Endothelial cell of umbilical vein (primary cell): ENCODE measurements around the gene HTR3B. TPM values are rescaled to one million over a fixed set of nuclear protein-coding genes. Genes with fewer than 3 reads are reported as not detected.

ENCODE experiments used
- BruUV-seq: library from RNA; stranded (reverse); fragments of 400-500 nt; replicated peaks from 2 replicates; lab custom pipeline; 2021; lab: Mats Ljungman, UMichigan
- CTCF ChIA-PET: fragments of 300-600, 350-600 bp; sonication (Branson Sonifier 250); formaldehyde crosslinking; loops from one replicate; lab custom pipeline; 2021; ENCODE audit warnings: antibody characterized with exemption, inconsistent platforms; lab: Charles Lee
- POLR2A ChIA-PET: fragments of 300-600, 350-600 bp; sonication (Branson Sonifier 250); formaldehyde crosslinking; loops from one replicate; lab custom pipeline; 2021; ENCODE audit warnings: antibody characterized with exemption, inconsistent platforms; lab: Charles Lee
- DNase-seq: peaks from one replicate; pipeline ENCODE4 v3.0.0-alpha.2; 2011; ENCODE audit warnings: low read depth, low spot score
- FAIRE-seq: peaks from 2 replicates; lab custom pipeline; 2011; peaks lifted over from hg19 to GRCh38; lab: Jason Lieb, UNC
- H2AFZ ChIP-seq: 2 replicates; pipeline ENCODE4 v1.6.0; 2012; ENCODE audit warnings: low read depth, low read length, control low read depth, inconsistent platforms
- H3K27ac ChIP-seq: 2 replicates; pipeline ENCODE4 v1.5.1; 2011; ENCODE audit warnings: low read depth, mild to moderate bottlenecking, control low read depth, low read length, moderate library complexity; ENCODE audit not compliant: insufficient read depth
- H3K27me3 ChIP-seq, 2 experiments: 2 replicates each; pipeline versions ENCODE4 v1.6.0 to v1.6.1; 2011; ENCODE audit warnings: low read length in 2 of 2, mixed read lengths in 1 of 2; ENCODE audit not compliant: control insufficient read depth in 2 of 2, insufficient read depth in 2 of 2
- H3K36me3 ChIP-seq, 2 experiments: 2 replicates in 1 of 2; 3 replicates in 1 of 2; pipeline ENCODE4 v1.5.1; 2011; ENCODE audit warnings: low read length in 2 of 2, mild to moderate bottlenecking in 1 of 2, moderate library complexity in 1 of 2; ENCODE audit not compliant: control insufficient read depth in 2 of 2, insufficient read depth in 2 of 2; ENCODE audit errors: extremely low read depth in 1 of 2
- H3K4me1 ChIP-seq: 3 replicates; pipeline ENCODE4 v1.5.1; 2011; ENCODE audit warnings: mild to moderate bottlenecking, low read length; ENCODE audit not compliant: control insufficient read depth, insufficient read depth; ENCODE audit errors: extremely low read depth
- H3K4me2 ChIP-seq: 2 replicates; pipeline ENCODE4 v1.6.1; 2011; ENCODE audit warnings: low read length, control low read depth, mixed read lengths; ENCODE audit not compliant: insufficient read depth
- H3K4me3 ChIP-seq, 3 experiments: fragments of 200-600 bp in 1 of 3; sonication (generic), shearing (Covaris generic) in 1 of 3; replicated peaks in 1 of 3; 2 replicates each; pipeline ENCODE4 v1.5.1; 2011 to 2016; ENCODE audit warnings: control low read depth in 3 of 3, low read length in 3 of 3, mild to moderate bottlenecking in 2 of 3, inconsistent platforms in 1 of 3, low read depth in 1 of 3, moderate library complexity in 1 of 3; ENCODE audit not compliant: insufficient read depth in 1 of 3
- H3K79me2 ChIP-seq: 2 replicates; pipeline ENCODE4 v1.6.0; 2012; ENCODE audit warnings: low read length, inconsistent platforms; ENCODE audit not compliant: control insufficient read depth, insufficient read depth
- H3K9ac ChIP-seq: replicated peaks from 2 replicates; pipeline ENCODE3; 2011; ENCODE audit warnings: low read length, control low read depth; ENCODE audit not compliant: insufficient read depth; ENCODE audit errors: extremely low read depth
- H3K9me1 ChIP-seq: replicated peaks from 3 replicates; pipeline ENCODE4 v1.6.0; 2011; ENCODE audit warnings: mild to moderate bottlenecking, low read length; ENCODE audit not compliant: control insufficient read depth, insufficient read depth; ENCODE audit errors: extremely low read depth
- H3K9me3 ChIP-seq: replicated peaks from 2 replicates; pipeline ENCODE4 v1.5.1; 2012; ENCODE audit warnings: low read length, inconsistent platforms; ENCODE audit not compliant: control insufficient read depth, insufficient read depth
- H4K20me1 ChIP-seq: replicated peaks from 2 replicates; pipeline ENCODE3; 2011; ENCODE audit warnings: mild to moderate bottlenecking, low read length; ENCODE audit not compliant: control insufficient read depth, insufficient read depth; ENCODE audit errors: extremely low read depth
- EZH2 ChIP-seq: IDR thresholded peaks from 2 replicates; pipeline ENCODE4 v1.6.1; 2012; ENCODE audit warnings: borderline replicate concordance, low read depth, mild to moderate bottlenecking, moderate library complexity, low read length, inconsistent platforms; ENCODE audit not compliant: severe bottlenecking
- FOS ChIP-seq: IDR thresholded peaks from 2 replicates; pipeline ENCODE4 v1.6.1; 2011; ENCODE audit warnings: mild to moderate bottlenecking, low read length, moderate library complexity, borderline replicate concordance; ENCODE audit not compliant: insufficient read depth
- GATA2 ChIP-seq: IDR thresholded peaks from 2 replicates; pipeline ENCODE4 v1.7.0; 2011; ENCODE audit warnings: low read depth, mild to moderate bottlenecking, moderate library complexity, mixed read lengths, low read length; ENCODE audit not compliant: insufficient read length, insufficient read depth
- JUN ChIP-seq: IDR thresholded peaks from 2 replicates; pipeline ENCODE4 v1.6.1; 2011; ENCODE audit warnings: borderline replicate concordance, low read depth; ENCODE audit not compliant: insufficient read length, insufficient read depth
- MYC ChIP-seq: IDR thresholded peaks from one replicate; pipeline ENCODE4 v1.6.1; 2011; ENCODE audit warnings: mild to moderate bottlenecking, low read depth, low read length
- POLR2A ChIP-seq: IDR thresholded peaks from 2 replicates; pipeline ENCODE4 v1.6.1; 2012; ENCODE audit warnings: low read depth, mild to moderate bottlenecking, control low read depth, low read length
- POLR2AphosphoS5 ChIP-seq: IDR thresholded peaks from 2 replicates; pipeline ENCODE4 v1.6.1; 2012; ENCODE audit warnings: low read depth, mild to moderate bottlenecking, control low read depth, low read length, moderate library complexity; ENCODE audit not compliant: insufficient read depth
- dilution Hi-C: fragments of 300-500 bp; cut with MboI; formaldehyde crosslinking; loops from one replicate; pipeline ENCODE4 v1.15.0; 2019; ENCODE audit warnings: low sequenced_read_pairs; ENCODE audit not compliant: extremely low pct_ligation_motif_present
- intact Hi-C: fragments of 100-400 bp; cut with micrococcal nuclease; formaldehyde crosslinking; loops from one replicate; pipeline ENCODE4 v1.10.0; 2022
- polyA plus RNA-seq, 4 experiments: library from polyadenylated mRNA; depleted of rRNA in 3 of 4; stranded (reverse) in 3 of 4; unstranded in 1 of 4; fragments of >200 nt; gene quantifications; 2 replicates each; pipeline versions ENCODE4 v1.2.1 to v1.2.3, GENCODE V29; 2011 to 2012; ENCODE audit warnings: missing spikeins in 1 of 4
- total RNA-seq: library from RNA; stranded (reverse); gene quantifications from 2 replicates; pipeline ENCODE4 v1.2.3, GENCODE V29; 2021
- TF ChIP-seq, protein P1 (sequence below), 2 donors: IDR thresholded peaks; 1 replicate in 1 of 2; 2 replicates in 1 of 2; pipeline ENCODE4 v1.5.1; 2011; ENCODE audit warnings: low read length in 2 of 2, mild to moderate bottlenecking in 2 of 2, moderate library complexity in 2 of 2, control low read depth in 1 of 2, inconsistent platforms in 1 of 2, low read depth in 1 of 2; ENCODE audit not compliant: insufficient read depth in 1 of 2; ENCODE audit errors: extremely low read depth in 1 of 2
- TF ChIP-seq, protein P2 (sequence below): IDR thresholded peaks from 2 replicates; pipeline ENCODE4 v1.6.1; 2011; ENCODE audit not compliant: insufficient read depth, insufficient read length

The HTR3B gene
- total and polyA plus RNA-seq, 2 donors (not counting 3 experiments of a cell fraction or from before 2014, with no cell fraction given) = not detected

DNA sequence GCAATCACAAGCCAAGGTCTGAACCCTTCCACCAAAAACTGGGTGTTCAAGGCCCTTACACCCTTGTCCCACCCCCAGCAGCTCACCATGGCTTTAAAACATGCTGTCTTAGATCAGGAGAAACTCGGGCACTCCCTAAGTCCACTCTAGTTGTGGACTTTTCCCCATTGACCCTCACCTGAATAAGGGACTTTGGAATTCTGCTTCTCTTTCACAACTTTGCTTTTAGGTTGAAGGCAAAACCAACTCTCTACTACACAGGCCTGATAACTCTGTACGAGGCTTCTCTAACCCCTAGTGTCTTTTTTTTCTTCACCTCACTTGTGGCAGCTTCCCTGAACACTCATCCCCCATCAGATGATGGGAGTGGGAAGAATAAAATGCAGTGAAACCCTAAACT, 85.3 kb downstream of the HTR3B start:
- POLR2A ChIA-PET = no interaction called here
- intact Hi-C loops = loop anchor here (2.0 to 5.0 kb wide), 2 partner anchors 93 to 183 kb away; no protein-coding TSS in a partner anchor
- peaks cover 0 to 4% of the 10 kb centered on the region in 2 experiments for H3K27me3 ChIP-seq
- H3K27ac ChIP-seq = no peak overlapping the region
- no peaks in the 10 kb centered on the region for H3K79me2 ChIP-seq
- TF ChIP-seq, protein P1, sequence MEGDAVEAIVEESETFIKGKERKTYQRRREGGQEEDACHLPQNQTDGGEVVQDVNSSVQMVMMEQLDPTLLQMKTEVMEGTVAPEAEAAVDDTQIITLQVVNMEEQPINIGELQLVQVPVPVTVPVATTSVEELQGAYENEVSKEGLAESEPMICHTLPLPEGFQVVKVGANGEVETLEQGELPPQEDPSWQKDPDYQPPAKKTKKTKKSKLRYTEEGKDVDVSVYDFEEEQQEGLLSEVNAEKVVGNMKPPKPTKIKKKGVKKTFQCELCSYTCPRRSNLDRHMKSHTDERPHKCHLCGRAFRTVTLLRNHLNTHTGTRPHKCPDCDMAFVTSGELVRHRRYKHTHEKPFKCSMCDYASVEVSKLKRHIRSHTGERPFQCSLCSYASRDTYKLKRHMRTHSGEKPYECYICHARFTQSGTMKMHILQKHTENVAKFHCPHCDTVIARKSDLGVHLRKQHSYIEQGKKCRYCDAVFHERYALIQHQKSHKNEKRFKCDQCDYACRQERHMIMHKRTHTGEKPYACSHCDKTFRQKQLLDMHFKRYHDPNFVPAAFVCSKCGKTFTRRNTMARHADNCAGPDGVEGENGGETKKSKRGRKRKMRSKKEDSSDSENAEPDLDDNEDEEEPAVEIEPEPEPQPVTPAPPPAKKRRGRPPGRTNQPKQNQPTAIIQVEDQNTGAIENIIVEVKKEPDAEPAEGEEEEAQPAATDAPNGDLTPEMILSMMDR (IDR thresholded peaks at IDR 0.05; ENCODE audit: extremely low read depth in 1 of 2, insufficient read depth in 1 of 2, low read depth in 1 of 2, low read length in 2 of 2) = no peak
- TF ChIP-seq JUN (no peak), POLR2AphosphoS5 (no peak), EZH2 (no peak), FOS (no peak), MYC (no peak), GATA2 (no peak), POLR2A (no peak)
- TF ChIP-seq, protein P2, sequence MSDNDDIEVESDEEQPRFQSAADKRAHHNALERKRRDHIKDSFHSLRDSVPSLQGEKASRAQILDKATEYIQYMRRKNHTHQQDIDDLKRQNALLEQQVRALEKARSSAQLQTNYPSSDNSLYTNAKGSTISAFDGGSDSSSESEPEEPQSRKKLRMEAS = no peak
- BruUV-seq = no TSS peak
- no peak overlapping the region for H3K4me3 ChIP-seq
- H3K9me3 ChIP-seq = no peaks in the 10 kb centered on the region
- no peak for DNase-seq
- CTCF ChIA-PET = interaction anchor here (19.6 kb wide), 1 partner anchor 271 kb away, joined by 539 read pairs; no protein-coding TSS in a partner anchor
- H3K4me2 ChIP-seq = no peak overlapping the region
- H2AFZ ChIP-seq = no peak overlapping the region
- dilution Hi-C loops = no loop called here
- H3K4me1 ChIP-seq = no peaks in the 10 kb centered on the region
- FAIRE-seq = no peak
- H3K9me1 ChIP-seq = no peaks in the 10 kb centered on the region
- H4K20me1 ChIP-seq = no peaks in the 10 kb centered on the region
- H3K36me3 ChIP-seq = no peaks in the 10 kb centered on the region
- H3K9ac ChIP-seq = no peak overlapping the region
